Common myeloid progenitor, CD34-positive (primary cell): ENCODE results near the gene PRRX1.

ENCODE experiments used
- CTCF ChIA-PET: fragments of 350-600 bp; sonication (Branson Sonifier 250); formaldehyde crosslinking; loops from one replicate; lab custom pipeline; 2021; ENCODE audit warnings: antibody characterized with exemption; lab: Charles Lee
- POLR2A ChIA-PET: fragments of 350-600 bp; sonication (Branson Sonifier 250); formaldehyde crosslinking; loops from one replicate; lab custom pipeline; 2021; ENCODE audit warnings: antibody characterized with exemption; lab: Charles Lee
- DNase-seq, 3 donors: peaks; one replicate each; pipeline versions ENCODE4 v3.0.0 to v3.0.0-alpha.2; 2013
- H3K27ac ChIP-seq, 2 experiments: 1 replicate in 1 of 2; 2 replicates in 1 of 2; pipeline ENCODE4 v1.7.0; 2013; ENCODE audit warnings: inconsistent platforms in 2 of 2, low read length in 2 of 2, mild to moderate bottlenecking in 2 of 2, low read depth in 1 of 2, moderate library complexity in 1 of 2; ENCODE audit not compliant: severe bottlenecking in 2 of 2, insufficient read depth in 1 of 2, poor library complexity in 1 of 2
- H3K27me3 ChIP-seq, 5 experiments: replicated peaks in 2 of 5; 1 replicate in 3 of 5; 2 replicates in 2 of 5; pipeline versions ENCODE4 v1.6.1 to v1.7.0; 2013; ENCODE audit warnings: low read length in 4 of 5, mild to moderate bottlenecking in 2 of 5, moderate library complexity in 2 of 5, inconsistent platforms in 1 of 5; ENCODE audit not compliant: insufficient read depth in 5 of 5, control insufficient read depth in 4 of 5
- H3K36me3 ChIP-seq, 4 experiments: 1 replicate in 2 of 4; 2 replicates in 2 of 4; pipeline versions ENCODE4 v1.6.1 to v1.7.0; 2013; ENCODE audit warnings: low read length in 3 of 4, control low read depth in 1 of 4, mild to moderate bottlenecking in 1 of 4; ENCODE audit not compliant: control insufficient read depth in 4 of 4, insufficient read depth in 4 of 4
- H3K4me1 ChIP-seq, 4 experiments: 1 replicate in 3 of 4; 2 replicates in 1 of 4; pipeline versions ENCODE4 v1.6.1 to v1.7.1; 2013; ENCODE audit warnings: low read length in 3 of 4, mild to moderate bottlenecking in 3 of 4, control low read depth in 1 of 4, inconsistent platforms in 1 of 4, moderate library complexity in 1 of 4; ENCODE audit not compliant: control insufficient read depth in 4 of 4, insufficient read depth in 4 of 4; ENCODE audit errors: control extremely low read depth in 1 of 4
- H3K4me3 ChIP-seq, 7 experiments: 1 replicate in 4 of 7; 2 replicates in 3 of 7; pipeline versions ENCODE4 v1.5.1 to v1.7.0; 2013; ENCODE audit warnings: mild to moderate bottlenecking in 7 of 7, low read length in 6 of 7, moderate library complexity in 6 of 7, inconsistent platforms in 2 of 7, low read depth in 2 of 7, control low read depth in 1 of 7; ENCODE audit not compliant: insufficient read depth in 4 of 7, control insufficient read depth in 1 of 7; ENCODE audit errors: extremely low read depth in 1 of 7
- H3K9me3 ChIP-seq, 5 experiments: 1 replicate in 4 of 5; 2 replicates in 1 of 5; pipeline versions ENCODE4 v1.6.1 to v1.7.1; 2013; ENCODE audit warnings: low read length in 4 of 5, mild to moderate bottlenecking in 2 of 5, inconsistent platforms in 1 of 5, low read depth in 1 of 5, moderate library complexity in 1 of 5; ENCODE audit not compliant: control insufficient read depth in 4 of 5, insufficient read depth in 2 of 5; ENCODE audit errors: control extremely low read depth in 1 of 5
- WGBS: methylation state at CpG from one replicate; pipeline ENCODE4 v1.1.5; 2013; ENCODE audit not compliant: insufficient coverage; 5-methylcytosine and 5-hydroxymethylcytosine counted together

The PRRX1 gene

GRCh38 chr1:170696591-170697290 is 32.8 kb downstream of the PRRX1 start:
- POLR2A ChIA-PET = no interaction called here
- Histone ChIP-seq H3K27me3 (peaks cover 0 to 3% (median 2%) of the 10 kb centered on the region in 5 experiments), H3K27ac (no peak overlapping the region), H3K36me3 (no peaks in the 10 kb centered on the region), H3K4me3 (no peak overlapping the region), H3K9me3 (no peaks in the 10 kb centered on the region), H3K4me1 (no peaks in the 10 kb centered on the region)
- CTCF ChIA-PET = no interaction called here
- no peak for DNase-seq
- 100% methylated on average over 4 of the region's 6 CpGs for WGBS

- peaks cover 0 to 2% (median 2%) of the 10 kb centered on the region in 5 experiments for H3K27me3 ChIP-seq
- H3K9me3 ChIP-seq = no peaks in the 10 kb centered on the region
- DNase-seq = no peak
- ChIA-PET CTCF (no interaction called here), POLR2A (no interaction called here)
- no peaks in the 10 kb centered on the region for H3K36me3 ChIP-seq
- no peak overlapping the region for H3K27ac ChIP-seq
- no peak overlapping the region for H3K4me3 ChIP-seq
- no peaks in the 10 kb centered on the region for H3K4me1 ChIP-seq
Observed at GRCh38 chr1:170697316-170697715, 33.4 kb downstream of the PRRX1 start.

GRCh38 chr1:170698301-170699275 is 34.7 kb downstream of the PRRX1 start:
- no peak for DNase-seq
- POLR2A ChIA-PET = no interaction called here
- peaks cover 0 to 2% (median 0%) of the 10 kb centered on the region in 5 experiments for H3K27me3 ChIP-seq
- H3K4me1 ChIP-seq = no peaks in the 10 kb centered on the region
- H3K4me3 ChIP-seq = no peak overlapping the region
- no peaks in the 10 kb centered on the region for H3K36me3 ChIP-seq
- H3K9me3 ChIP-seq = no peaks in the 10 kb centered on the region
- H3K27ac ChIP-seq = no peak overlapping the region
- 94% methylated on average over 8 of the region's 11 CpGs for WGBS
- CTCF ChIA-PET = interaction anchor here (1.1 kb wide), 1 partner anchor 41 kb away, joined by 3 read pairs; no protein-coding TSS in a partner anchor

GRCh38 chr1:170699696-170700095 is 35.8 kb downstream of the PRRX1 start:
- no peak overlapping the region for H3K27ac ChIP-seq
- 100% methylated on average over 5 of the region's 8 CpGs for WGBS

GRCh38 chr1:170700842-170701615 is 37.1 kb downstream of the PRRX1 start:
- H3K9me3 ChIP-seq = no peaks in the 10 kb centered on the region
- peaks cover 0 to under 1% (median 0%) of the 10 kb centered on the region in 5 experiments for H3K27me3 ChIP-seq
- ChIA-PET POLR2A (no interaction called here), CTCF (no interaction called here)
- H3K27ac ChIP-seq = no peak overlapping the region
- no peak overlapping the region for H3K4me3 ChIP-seq
- H3K36me3 ChIP-seq = no peaks in the 10 kb centered on the region
- no CpG with 5 or more reads among the region's 1 CpG for WGBS
- no peaks in the 10 kb centered on the region for H3K4me1 ChIP-seq
- DNase-seq = no peak

More at GRCh38 chr1:170699696-170700095, 35.8 kb downstream of the PRRX1 start:
- Histone ChIP-seq H3K36me3 (no peaks in the 10 kb centered on the region), H3K4me1 (no peaks in the 10 kb centered on the region), H3K27me3 (peaks cover 0 to 2% (median 0%) of the 10 kb centered on the region in 5 experiments), H3K4me3 (no peak overlapping the region), H3K9me3 (no peaks in the 10 kb centered on the region)
- DNase-seq = no peak
- CTCF ChIA-PET = no interaction called here
- POLR2A ChIA-PET = no interaction called here

GRCh38 chr1:170701962-170702361 is 38.0 kb downstream of the PRRX1 start:
- WGBS = 95% methylated on average over 10 of the region's 12 CpGs
- Histone ChIP-seq H3K4me3 (no peak overlapping the region), H3K4me1 (no peaks in the 10 kb centered on the region), H3K9me3 (no peaks in the 10 kb centered on the region), H3K36me3 (no peaks in the 10 kb centered on the region), H3K27ac (no peak overlapping the region), H3K27me3 (no peaks in the 10 kb centered on the region)
- POLR2A ChIA-PET = no interaction called here
- CTCF ChIA-PET = no interaction called here
- no peak for DNase-seq
